Fibroblast of skin of abdomen (primary cell): ENCODE results near the gene CFAP97. TPM values are rescaled to one million over a fixed set of nuclear protein-coding genes. Genes with fewer than 3 reads are reported as not detected.
"Not testable (repeated sequence)": the region's sequence is repeated elsewhere in the genome, so short reads cannot be mapped to it uniquely, and the experiment has no call there.

ENCODE experiments used
- DNase-seq: peaks from one replicate; pipeline ENCODE4 v3.0.0-alpha.2; 2013
- polyA plus RNA-seq, 2 experiments: library from polyadenylated mRNA; unstranded; fragments of 120-200 nt; gene quantifications; one replicate each; pipeline ENCODE4 v1.2.1, GENCODE V29; 2013; ENCODE audit not compliant: insufficient read length in 2 of 2

The CFAP97 gene
- polyA plus RNA-seq (2013, experiment 1 of 2; ENCODE audit: insufficient read length) = 31.7 TPM
- polyA plus RNA-seq (2013, experiment 2 of 2; ENCODE audit: insufficient read length) = 29.7 TPM

GRCh38 chr4:185203486-185204237 is at the start of gene CFAP97:
TSS of gene CFAP97 (minus strand) at chr4:185204000. CDS start at chr4:185191196, 12,804 bp downstream.
- peak; percentile 92 for DNase-seq

DNA sequence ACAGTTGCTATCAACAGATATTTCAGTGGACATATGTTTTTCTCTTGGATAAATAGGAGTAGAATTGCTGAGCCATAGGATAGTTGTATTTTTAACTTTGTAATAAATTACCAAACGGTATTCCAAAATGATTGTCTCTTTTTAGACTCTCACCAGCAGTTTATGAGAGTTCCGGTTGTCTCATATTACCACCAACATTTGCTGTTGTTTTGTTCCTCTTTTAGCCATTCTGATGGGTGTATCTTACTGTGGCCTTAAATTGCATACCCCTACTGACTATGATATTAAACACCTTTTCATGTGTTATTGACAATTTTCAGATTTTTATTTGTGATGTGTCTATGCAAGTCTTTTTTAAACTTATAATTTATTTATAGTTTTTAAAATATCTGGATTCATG is 45.3 kb upstream of the CFAP97 start:
- no peak for DNase-seq

- DNase-seq = no peak
Observed at GRCh38 chr4:185248393-185249039, 44.7 kb upstream of the CFAP97 start.

GRCh38 chr4:185247151-185247550 is 43.4 kb upstream of the CFAP97 start:
- peak; percentile 40 for DNase-seq

- peak; percentile 31 for DNase-seq
Observed at GRCh38 chr4:185246453-185246852, 42.7 kb upstream of the CFAP97 start.

GRCh38 chr4:185244763-185245162 is 41.0 kb upstream of the CFAP97 start:
- no peak for DNase-seq

DNA sequence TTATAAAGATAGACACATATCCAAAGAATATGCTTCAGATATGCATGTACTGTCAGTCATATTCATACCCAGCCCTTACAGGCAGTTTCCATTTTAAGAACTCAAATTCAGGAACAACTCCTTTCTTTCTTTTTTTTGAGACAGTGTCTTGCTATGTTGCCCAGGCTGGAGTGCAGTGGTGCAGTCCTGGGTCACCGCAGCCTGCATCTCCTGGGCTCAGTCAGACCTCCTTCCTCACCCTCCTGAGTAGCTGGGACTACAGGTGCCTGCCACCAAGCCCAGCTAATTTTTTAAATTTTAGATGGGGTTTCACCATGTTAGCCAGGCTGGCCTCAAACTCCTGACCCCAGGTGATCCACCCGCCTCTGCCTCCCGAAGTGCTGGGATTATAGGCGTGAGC is 40.1 kb upstream of the CFAP97 start:
- no peak for DNase-seq

DNA sequence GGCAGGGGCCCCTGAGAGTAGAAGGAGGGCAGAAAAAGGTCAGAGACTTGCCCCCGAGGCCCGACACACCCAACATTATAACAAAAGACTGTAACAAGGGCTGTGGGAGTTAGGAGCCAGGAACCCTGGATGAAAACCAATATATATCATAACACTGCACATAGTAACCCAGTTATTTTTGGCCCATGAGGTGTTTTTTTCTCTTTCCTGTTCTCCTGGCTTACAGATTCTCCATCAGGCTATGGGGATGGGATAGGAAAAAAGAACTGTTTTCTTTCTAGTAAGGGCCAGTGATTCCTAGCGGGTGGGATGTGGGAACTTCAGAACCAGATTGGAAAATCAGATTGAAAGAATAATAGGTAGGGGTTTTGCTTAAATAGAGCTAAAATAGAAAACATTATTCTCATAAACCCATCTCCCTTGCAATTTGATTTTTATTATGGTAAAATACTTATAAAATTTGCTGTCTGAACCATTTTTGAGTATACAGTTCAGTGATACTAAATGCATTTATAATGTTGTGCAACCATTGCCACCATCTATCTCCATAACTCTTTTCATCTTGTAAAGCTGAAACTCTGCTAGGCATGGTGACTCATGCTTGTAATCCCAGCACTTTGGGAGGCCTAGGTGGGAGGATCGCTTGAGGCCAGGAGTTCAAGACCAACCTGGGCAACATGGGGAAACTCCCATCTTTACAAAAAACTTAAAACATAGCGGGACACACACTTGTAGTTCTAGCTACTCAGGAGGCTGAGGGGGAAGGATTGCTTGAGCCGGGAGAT is 39.1 kb upstream of the CFAP97 start:
- DNase-seq = no peak

- DNase-seq = not testable (repeated sequence)
Observed at GRCh38 chr4:185240486-185240885, 36.7 kb upstream of the CFAP97 start.

GRCh38 chr4:185238750-185239149 is 35.0 kb upstream of the CFAP97 start:
- no peak for DNase-seq

- DNase-seq = peak; percentile 77
Observed at GRCh38 chr4:185238215-185238681, 34.4 kb upstream of the CFAP97 start.

DNA sequence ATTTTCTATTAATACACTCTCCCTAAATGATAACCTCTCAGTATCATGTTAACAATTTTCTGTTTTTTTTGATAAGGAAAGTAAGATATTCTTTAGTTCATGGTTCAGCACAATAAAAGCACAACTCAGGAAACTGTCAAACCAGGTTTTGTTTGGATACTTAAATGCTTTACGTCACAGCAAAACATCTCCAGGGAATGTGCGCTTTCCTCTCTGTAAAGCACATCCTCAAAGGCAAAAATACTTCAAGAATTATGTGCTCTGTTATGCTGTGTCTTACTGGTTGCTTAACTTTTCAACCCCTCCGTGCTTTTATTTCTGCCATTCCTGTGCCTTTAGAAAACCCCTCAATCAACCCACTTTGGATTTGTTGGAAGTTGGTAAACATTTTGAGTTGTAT is 33.4 kb upstream of the CFAP97 start:
- DNase-seq = no peak

- DNase-seq = no peak
Observed at GRCh38 chr4:185235843-185236503, 32.2 kb upstream of the CFAP97 start.

GRCh38 chr4:185235119-185235842 is 31.5 kb upstream of the CFAP97 start:
- DNase-seq = no peak

DNA sequence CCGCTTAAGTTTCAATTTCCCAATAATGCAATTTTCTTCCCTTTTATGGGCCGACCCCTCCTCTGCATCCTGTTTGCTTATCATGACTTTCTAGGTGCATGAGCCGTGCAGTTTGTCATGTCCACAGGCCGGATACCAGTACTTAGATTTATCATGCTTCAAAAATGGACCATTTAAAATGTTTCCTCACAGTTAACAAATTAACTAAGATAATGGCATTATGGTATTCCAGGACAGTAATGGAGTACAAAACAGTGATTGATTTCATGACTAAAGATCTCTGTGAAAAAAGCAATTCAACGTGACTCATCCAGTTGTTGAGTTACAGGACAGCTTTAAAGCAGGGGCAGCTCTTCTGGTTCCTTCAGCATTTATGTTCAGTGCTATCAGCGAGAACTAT is 28.6 kb upstream of the CFAP97 start:
- DNase-seq = peak; percentile 76

- no peak for DNase-seq
Observed at GRCh38 chr4:185229021-185229818, 25.4 kb upstream of the CFAP97 start.

DNA sequence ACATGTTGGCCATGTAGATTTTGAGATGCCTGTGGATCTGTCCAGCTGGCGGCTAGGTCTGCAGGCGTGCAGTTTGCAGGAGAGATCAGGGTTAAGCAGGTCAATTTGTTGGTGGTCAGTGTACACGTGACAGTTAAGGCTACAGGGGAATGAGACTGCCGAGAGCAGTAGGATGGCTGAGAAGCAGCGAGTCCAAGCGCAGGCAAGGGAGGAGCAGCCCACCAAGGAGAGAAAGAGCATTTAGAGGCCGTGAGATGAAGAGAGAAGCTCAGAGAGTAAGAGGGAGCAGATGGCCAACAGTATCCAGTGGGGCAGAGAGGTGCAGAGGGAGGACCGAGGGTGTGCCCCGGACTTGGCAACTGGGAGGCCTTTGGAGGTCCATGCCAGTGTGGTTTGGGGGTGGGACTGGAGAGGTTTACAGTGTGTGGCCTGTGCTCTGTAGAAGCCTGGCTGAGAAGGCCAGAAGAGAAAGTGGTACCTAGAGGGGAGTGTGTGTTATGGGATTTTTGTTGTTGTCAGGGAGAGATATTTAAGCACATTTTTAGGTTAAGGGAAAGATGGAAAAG is 24.0 kb upstream of the CFAP97 start:
- DNase-seq = no peak

DNA sequence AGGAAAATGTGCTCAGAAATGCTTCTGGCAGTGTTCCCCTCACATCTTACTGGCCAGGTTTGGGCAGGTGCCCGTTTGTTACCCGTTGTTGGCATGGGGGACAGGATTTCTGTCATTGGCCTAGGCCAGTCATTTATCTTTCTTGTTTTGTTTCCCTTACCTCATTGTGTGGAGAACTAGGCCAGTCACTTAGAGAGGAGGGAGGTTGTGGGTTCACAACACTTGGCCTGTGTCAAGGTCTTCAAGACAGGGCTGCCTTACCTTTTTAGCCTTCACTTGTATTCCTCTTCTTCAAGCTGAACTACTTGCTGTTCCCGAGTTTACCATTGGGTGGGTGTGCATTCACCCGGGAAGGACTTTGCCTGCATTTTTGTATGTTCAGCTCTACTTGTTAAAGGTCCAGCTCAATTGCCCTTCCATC is 23.3 kb upstream of the CFAP97 start:
- no peak for DNase-seq

DNA sequence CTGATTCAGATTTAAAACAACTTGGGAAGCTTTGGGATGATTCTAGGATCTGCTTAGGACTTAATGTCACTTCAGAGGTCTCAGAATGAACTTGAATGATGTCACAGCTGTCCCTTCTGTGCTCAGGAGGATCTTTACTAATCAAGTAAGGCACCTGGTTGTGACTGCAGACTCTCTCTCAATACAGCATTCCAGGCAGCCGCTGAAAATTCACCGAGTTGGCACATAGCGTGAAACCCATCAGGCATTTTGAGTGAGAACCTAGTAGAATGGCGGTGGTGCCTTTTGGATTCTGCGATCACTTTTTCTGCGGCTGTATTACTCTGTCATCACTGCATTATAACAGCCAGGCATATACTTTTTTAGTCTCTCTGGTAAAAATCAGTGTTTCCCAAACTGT is 22.1 kb upstream of the CFAP97 start:
- DNase-seq = no peak

DNA sequence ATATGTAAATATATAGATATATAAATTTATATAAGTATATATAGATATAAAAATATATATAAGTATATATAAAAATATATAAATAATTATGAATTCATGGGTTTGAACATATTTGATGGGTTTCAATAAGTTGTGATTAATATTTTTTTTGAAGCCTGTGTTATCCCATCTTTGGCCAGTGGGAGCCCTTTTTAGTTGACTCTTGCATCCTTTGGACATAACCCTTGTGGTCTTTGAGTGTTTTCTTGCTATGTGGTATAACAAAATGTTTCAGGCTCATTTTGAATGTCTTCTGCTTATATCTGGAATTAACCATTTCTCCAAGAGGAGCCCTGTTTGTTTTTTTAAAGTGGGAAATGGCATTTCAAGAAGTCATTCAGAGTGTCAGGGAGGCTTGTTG is 20.8 kb upstream of the CFAP97 start:
- DNase-seq = no peak

- peak; percentile 82 for DNase-seq
Observed at GRCh38 chr4:185222598-185222997, 18.8 kb upstream of the CFAP97 start.
